Gastroesophageal sphincter (tissue), 3 donors: Measurements from ENCODE around the gene EML1.

Source experiments
- CTCF ChIP-seq, 4 experiments: fragments of 200-600 bp in 2 of 4; fragments of 450-650 bp in 2 of 4; sonication (generic) in 1 of 4; IDR thresholded peaks; one replicate each; pipeline ENCODE4 v1.5.1; 2017 to 2019; ENCODE audit warnings: antibody characterized with exemption in 4 of 4, mild to moderate bottlenecking in 2 of 4, moderate library complexity in 2 of 4
- EP300 ChIP-seq: sonication (generic); formaldehyde crosslinking; IDR thresholded peaks from one replicate; pipeline ENCODE4 v1.6.1; 2017; ENCODE audit warnings: antibody characterized with exemption, mild to moderate bottlenecking

- TF ChIP-seq EP300 (no peak), CTCF (IDR thresholded peaks at IDR 0.05) (no peak)
These were observed 13.5 kb upstream of the EML1 start for GRCh38 chr14:99779751-99780150.
